ENCODE measurements around the gene LIPJ.

LIPJ gene

GRCh38 chr10:88546497-88546896, 40.1 kb upstream of the LIPJ start:
- H3K79me2 ChIP-seq (ENCODE audit: insufficient read depth, low read depth), result no peaks in the 10 kb centered on the region
- TF ChIP-seq CTCF (conservative IDR thresholded peaks at IDR 0.05; ENCODE audit: low read depth, low read length), result no peak
- H3K27ac ChIP-seq, result no peak overlapping the region

GRCh38 chr10:88551246-88551645, 35.3 kb upstream of the LIPJ start:
- no peak overlapping the region for H2AFZ ChIP-seq (ENCODE audit: low read depth)
- peaks cover 13% of the 10 kb centered on the region for H3K4me1 ChIP-seq (ENCODE audit: low read depth, poor library complexity, severe bottlenecking)
- H3K36me3 ChIP-seq (ENCODE audit: insufficient read depth), result no peaks in the 10 kb centered on the region
- no peak for TF ChIP-seq CTCF (conservative IDR thresholded peaks at IDR 0.05; ENCODE audit: low read depth, low read length)
- no peaks in the 10 kb centered on the region for H3K79me2 ChIP-seq (ENCODE audit: insufficient read depth, low read depth)
- no peak overlapping the region for H3K4me2 ChIP-seq
- H4K20me1 ChIP-seq (ENCODE audit: insufficient read depth), result no peaks in the 10 kb centered on the region
- H3K27ac ChIP-seq, result no peak overlapping the region
- H3K4me3 ChIP-seq (IDR thresholded peaks at IDR 0.05; ENCODE audit: insufficient read depth, low read depth, low read length), result no peak overlapping the region
- no peak overlapping the region for H3K9ac ChIP-seq
- H3K27me3 ChIP-seq (ENCODE audit: insufficient read depth, low read depth), result no peaks in the 10 kb centered on the region

More at GRCh38 chr10:88546497-88546896, 40.1 kb upstream of the LIPJ start:
- Histone ChIP-seq H3K36me3 (ENCODE audit: insufficient read depth) (no peaks in the 10 kb centered on the region), H3K4me3 (IDR thresholded peaks at IDR 0.05; ENCODE audit: insufficient read depth, low read depth, low read length) (no peak overlapping the region), H3K27me3 (ENCODE audit: insufficient read depth, low read depth) (no peaks in the 10 kb centered on the region), H3K4me2 (no peak overlapping the region), H2AFZ (ENCODE audit: low read depth) (no peak overlapping the region), H4K20me1 (ENCODE audit: insufficient read depth) (no peaks in the 10 kb centered on the region), H3K9ac (no peak overlapping the region), H3K4me1 (ENCODE audit: low read depth, poor library complexity, severe bottlenecking) (no peaks in the 10 kb centered on the region)

GRCh38 chr10:88553116-88553752, 33.3 kb upstream of the LIPJ start:
- H3K9ac ChIP-seq, result no peak overlapping the region
- H4K20me1 ChIP-seq (ENCODE audit: insufficient read depth), result no peaks in the 10 kb centered on the region
- H3K27me3 ChIP-seq (ENCODE audit: insufficient read depth, low read depth), result no peaks in the 10 kb centered on the region
- no peaks in the 10 kb centered on the region for H3K36me3 ChIP-seq (ENCODE audit: insufficient read depth)
- H3K27ac ChIP-seq, result no peak overlapping the region
- no peak overlapping the region for H3K4me3 ChIP-seq (IDR thresholded peaks at IDR 0.05; ENCODE audit: insufficient read depth, low read depth, low read length)
- no peak overlapping the region for H3K4me2 ChIP-seq
- H3K79me2 ChIP-seq (ENCODE audit: insufficient read depth, low read depth), result no peaks in the 10 kb centered on the region
- TF ChIP-seq CTCF (conservative IDR thresholded peaks at IDR 0.05; ENCODE audit: low read depth, low read length), result peak; percentile 82
- H3K4me1 ChIP-seq (ENCODE audit: low read depth, poor library complexity, severe bottlenecking), result peaks cover 13% of the 10 kb centered on the region
- no peak overlapping the region for H2AFZ ChIP-seq (ENCODE audit: low read depth)

GRCh38 chr10:88555190-88555908, 31.2 kb upstream of the LIPJ start:
- Histone ChIP-seq H3K79me2 (ENCODE audit: insufficient read depth, low read depth) (no peaks in the 10 kb centered on the region), H3K36me3 (ENCODE audit: insufficient read depth) (no peaks in the 10 kb centered on the region), H3K27ac (no peak overlapping the region), H3K4me1 (ENCODE audit: low read depth, poor library complexity, severe bottlenecking) (peaks cover 13% of the 10 kb centered on the region), H2AFZ (ENCODE audit: low read depth) (no peak overlapping the region), H3K9ac (no peak overlapping the region), H3K4me3 (IDR thresholded peaks at IDR 0.05; ENCODE audit: insufficient read depth, low read depth, low read length) (no peak overlapping the region), H3K27me3 (ENCODE audit: insufficient read depth, low read depth) (no peaks in the 10 kb centered on the region), H3K4me2 (no peak overlapping the region), H4K20me1 (ENCODE audit: insufficient read depth) (no peaks in the 10 kb centered on the region)
- no peak for TF ChIP-seq CTCF (conservative IDR thresholded peaks at IDR 0.05; ENCODE audit: low read depth, low read length)
